Body of pancreas (tissue), 4 donors: ENCODE results near the gene KRT23. TPM values are rescaled to one million over a fixed set of nuclear protein-coding genes. Genes with fewer than 3 reads are reported as not detected.

Experiments used
- ATAC-seq: fragments of 150-250 bp; one replicate; pipeline ENCODE4 v1.9.1; 2016
- DNase-seq, 4 donors: peaks; one replicate each; pipeline ENCODE4 v3.0.0-alpha.2; 2019
- H3K27ac ChIP-seq, 4 donors: fragments of 200-600 bp; sonication (generic); 1 replicate in 3 of 4; 2 replicates in 1 of 4; pipeline versions ENCODE4 v1.5.1 to v1.6.1; 2016 to 2019; ENCODE audit warnings: mild to moderate bottlenecking in 1 of 4, mixed read lengths in 1 of 4, moderate library complexity in 1 of 4
- H3K27me3 ChIP-seq, 2 donors: fragments of 200-600 bp; sonication (generic); one replicate each; pipeline ENCODE4 v1.6.0; 2016; ENCODE audit warnings: mild to moderate bottlenecking in 1 of 2
- H3K36me3 ChIP-seq, 2 donors: fragments of 200-600 bp; sonication (generic); replicated peaks in 1 of 2; 2 replicates each; pipeline ENCODE4 v1.5.1; 2016; ENCODE audit warnings: low read depth in 2 of 2; ENCODE audit not compliant: insufficient read depth in 1 of 2
- H3K4me1 ChIP-seq: fragments of 200-600 bp; sonication (generic); one replicate; pipeline ENCODE4 v1.6.0; 2016
- H3K4me3 ChIP-seq, 2 donors: fragments of 200-600 bp; sonication (generic); 1 replicate in 1 of 2; 2 replicates in 1 of 2; pipeline ENCODE4 v1.5.1; 2016 to 2019
- H3K9me3 ChIP-seq, 3 donors: fragments of 200-600 bp; sonication (generic); 1 replicate in 2 of 3; 2 replicates in 1 of 3; pipeline ENCODE4 v1.5.1; 2016
- CTCF ChIP-seq, 7 experiments: fragments of 450-650 bp in 4 of 7; fragments of 200-600 bp in 3 of 7; sonication (generic) in 3 of 7; IDR thresholded peaks; one replicate each; pipeline ENCODE4 v1.5.1; 2016 to 2019; ENCODE audit warnings: antibody characterized with exemption in 7 of 7
- POLR2A ChIP-seq, 3 donors: fragments of 450-650 bp; IDR thresholded peaks; one replicate each; pipeline ENCODE4 v1.6.1; 2016; ENCODE audit warnings: antibody characterized with exemption in 3 of 3, mild to moderate bottlenecking in 2 of 3
- WGBS, 2 donors: methylation state at CpG; one replicate each; pipeline ENCODE4 v1.1.5; 2017; 5-methylcytosine and 5-hydroxymethylcytosine counted together
- intact Hi-C: fragments of 100-400 bp; cut with DNase I; formaldehyde crosslinking; loops from one replicate; pipeline ENCODE4 v1.15.1; 2023
- total RNA-seq, 2 donors: library from RNA; depleted of rRNA; stranded (reverse); fragments of >200 nt; gene quantifications; one replicate each; pipeline ENCODE4 v1.1.0, GENCODE V29; 2016

KRT23 gene
- total RNA-seq, 2 donors from 2014 or later: 2.3 to 9.6 TPM

- no peaks in the 10 kb centered on the region for H3K27me3 ChIP-seq
- intact Hi-C loops: no loop called here
- H3K4me3 ChIP-seq: no peak overlapping the region
- H3K27ac ChIP-seq: no peak overlapping the region
- WGBS, 2 donors: 62 to 64% methylated on average over 9 of the region's 9 CpGs
- H3K4me1 ChIP-seq: no peaks in the 10 kb centered on the region
- DNase-seq (no peak), ATAC-seq (no peak)
- no peaks in the 10 kb centered on the region for H3K36me3 ChIP-seq
- TF ChIP-seq CTCF (IDR thresholded peaks at IDR 0.05) (no peak), POLR2A (IDR thresholded peaks at IDR 0.05) (no peak)
- no peaks in the 10 kb centered on the region for H3K9me3 ChIP-seq
Measured at GRCh38 chr17:40895106-40895730, 42.2 kb downstream of the KRT23 start.

GRCh38 chr17:40888196-40888720, 49.2 kb downstream of the KRT23 start:
- Histone ChIP-seq H3K4me1 (no peaks in the 10 kb centered on the region), H3K9me3 (no peaks in the 10 kb centered on the region), H3K4me3 (no peak overlapping the region), H3K36me3 (no peaks in the 10 kb centered on the region), H3K27me3 (no peaks in the 10 kb centered on the region), H3K27ac (no peak overlapping the region)
- TF ChIP-seq CTCF (IDR thresholded peaks at IDR 0.05) (no peak), POLR2A (IDR thresholded peaks at IDR 0.05) (no peak)
- WGBS, 2 donors: 34 to 47% methylated on average over 2 of the region's 2 CpGs
- intact Hi-C loops: no loop called here
- ATAC-seq: no peak
- no peak for DNase-seq

- no peak overlapping the region for H3K4me3 ChIP-seq
- no peaks in the 10 kb centered on the region for H3K27me3 ChIP-seq
- no peaks in the 10 kb centered on the region for H3K4me1 ChIP-seq
- H3K27ac ChIP-seq: no peak overlapping the region
- H3K36me3 ChIP-seq: no peaks in the 10 kb centered on the region
- no peak for ATAC-seq
- intact Hi-C loops: no loop called here
- no peaks in the 10 kb centered on the region for H3K9me3 ChIP-seq
- TF ChIP-seq POLR2A (IDR thresholded peaks at IDR 0.05) (no peak), CTCF (IDR thresholded peaks at IDR 0.05) (no peak)
- 45 to 48% methylated on average over 3 of the region's 3 CpGs for WGBS, 2 donors
- DNase-seq: no peak
Measured at GRCh38 chr17:40886090-40886489, 51.4 kb downstream of the KRT23 start.

- DNase-seq: no peak
- no peak for TF ChIP-seq CTCF (IDR thresholded peaks at IDR 0.05)
- TF ChIP-seq POLR2A (IDR thresholded peaks at IDR 0.05): no peak
- 76 to 78% methylated on average over 19 to 23 of the region's 23 CpGs for WGBS, 2 donors
- no peak for ATAC-seq
- Histone ChIP-seq H3K9me3 (no peaks in the 10 kb centered on the region), H3K36me3 (no peaks in the 10 kb centered on the region), H3K27me3 (no peaks in the 10 kb centered on the region), H3K4me3 (no peak within 1 kb of the TSS), H3K27ac (no peak within 1 kb of the TSS), H3K4me1 (no peaks in the 10 kb centered on the region)
- intact Hi-C loops: no loop called here
Measured at GRCh38 chr17:40884708-40885512, 52.5 kb downstream of the KRT23 start, which contains the start of gene KRT20. Gene KRT20, minus strand, starts transcription at chr17:40885242. Its CDS starts 57 bp downstream, at chr17:40885185.
